ENCODE measurements around the gene CHRNB1. TPM values are rescaled to one million over a fixed set of nuclear protein-coding genes. Genes with fewer than 3 reads are reported as not detected.

The CHRNB1 gene
- total RNA-seq, 1 donor from 2014 or later: 12.6 TPM

DNA sequence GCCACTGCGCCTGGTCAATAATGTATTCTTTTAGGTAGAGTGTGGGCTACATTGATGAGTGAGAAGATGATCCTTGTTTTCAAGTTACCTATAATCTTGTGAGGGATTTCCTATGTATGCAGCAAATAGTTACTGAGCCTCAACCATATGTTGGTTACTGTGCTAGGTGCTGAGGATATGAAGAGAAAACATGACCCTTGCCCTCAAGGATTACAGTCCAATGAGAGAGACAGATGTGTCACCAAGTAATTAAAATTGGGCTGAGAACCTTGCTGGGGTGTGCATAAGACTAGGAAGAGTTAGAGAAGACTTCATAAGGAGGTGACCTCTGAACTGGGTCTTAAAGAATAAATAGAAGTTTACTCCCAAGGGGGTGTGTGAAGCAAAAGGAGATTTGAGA, 46.7 kb downstream of the CHRNB1 start:
- Mint-ChIP-seq H3K27me3 (ENCODE audit: low read depth) (no peaks in the 10 kb centered on the region), H3K4me1 (ENCODE audit: low read depth) (peaks cover 52% of the 10 kb centered on the region), H3K4me3 (ENCODE audit: unreplicated experiment) (no peak overlapping the region), H3K36me3 (ENCODE audit: low read depth) (peaks cover 14% of the 10 kb centered on the region), H3K27ac (ENCODE audit: unreplicated experiment) (peak overlapping the region; percentile 8), H3K9me3 (ENCODE audit: low read depth) (no peaks in the 10 kb centered on the region)
- no peak for DNase-seq (ENCODE audit: low spot score)
- TF ChIP-seq, protein P1, sequence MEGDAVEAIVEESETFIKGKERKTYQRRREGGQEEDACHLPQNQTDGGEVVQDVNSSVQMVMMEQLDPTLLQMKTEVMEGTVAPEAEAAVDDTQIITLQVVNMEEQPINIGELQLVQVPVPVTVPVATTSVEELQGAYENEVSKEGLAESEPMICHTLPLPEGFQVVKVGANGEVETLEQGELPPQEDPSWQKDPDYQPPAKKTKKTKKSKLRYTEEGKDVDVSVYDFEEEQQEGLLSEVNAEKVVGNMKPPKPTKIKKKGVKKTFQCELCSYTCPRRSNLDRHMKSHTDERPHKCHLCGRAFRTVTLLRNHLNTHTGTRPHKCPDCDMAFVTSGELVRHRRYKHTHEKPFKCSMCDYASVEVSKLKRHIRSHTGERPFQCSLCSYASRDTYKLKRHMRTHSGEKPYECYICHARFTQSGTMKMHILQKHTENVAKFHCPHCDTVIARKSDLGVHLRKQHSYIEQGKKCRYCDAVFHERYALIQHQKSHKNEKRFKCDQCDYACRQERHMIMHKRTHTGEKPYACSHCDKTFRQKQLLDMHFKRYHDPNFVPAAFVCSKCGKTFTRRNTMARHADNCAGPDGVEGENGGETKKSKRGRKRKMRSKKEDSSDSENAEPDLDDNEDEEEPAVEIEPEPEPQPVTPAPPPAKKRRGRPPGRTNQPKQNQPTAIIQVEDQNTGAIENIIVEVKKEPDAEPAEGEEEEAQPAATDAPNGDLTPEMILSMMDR (IDR thresholded peaks at IDR 0.05): no peak

DNA sequence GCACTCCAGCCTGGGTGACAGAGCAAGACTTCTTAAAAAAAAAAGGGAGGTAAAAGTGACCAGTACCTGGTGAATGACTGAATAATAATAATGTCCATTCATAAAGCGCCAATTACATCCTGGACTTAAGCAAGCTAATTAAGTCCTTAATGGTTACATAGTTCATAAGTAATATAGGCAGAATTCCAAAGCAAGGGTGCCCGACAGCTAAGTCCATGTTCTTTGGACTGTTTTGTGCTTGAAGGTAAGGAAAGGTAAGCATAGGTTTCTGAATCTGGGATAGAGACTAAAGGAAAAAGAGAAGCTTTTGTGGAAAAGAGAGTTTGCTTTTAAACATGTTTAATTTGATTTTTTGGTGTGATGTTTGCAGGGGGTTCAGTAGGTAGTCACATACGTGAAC, 49.1 kb downstream of the CHRNB1 start:
- no peaks in the 10 kb centered on the region for H3K9me3 Mint-ChIP-seq (ENCODE audit: low read depth)
- DNase-seq (ENCODE audit: low spot score): no peak
- H3K4me3 Mint-ChIP-seq (ENCODE audit: unreplicated experiment): no peak overlapping the region
- TF ChIP-seq, protein P1 (IDR thresholded peaks at IDR 0.05): no peak
- no peaks in the 10 kb centered on the region for H3K27me3 Mint-ChIP-seq (ENCODE audit: low read depth)
- peaks cover 25% of the 10 kb centered on the region for H3K36me3 Mint-ChIP-seq (ENCODE audit: low read depth)
- peak overlapping the region; percentile 42 for H3K27ac Mint-ChIP-seq (ENCODE audit: unreplicated experiment)
- H3K4me1 Mint-ChIP-seq (ENCODE audit: low read depth): peaks cover 32% of the 10 kb centered on the region

DNA sequence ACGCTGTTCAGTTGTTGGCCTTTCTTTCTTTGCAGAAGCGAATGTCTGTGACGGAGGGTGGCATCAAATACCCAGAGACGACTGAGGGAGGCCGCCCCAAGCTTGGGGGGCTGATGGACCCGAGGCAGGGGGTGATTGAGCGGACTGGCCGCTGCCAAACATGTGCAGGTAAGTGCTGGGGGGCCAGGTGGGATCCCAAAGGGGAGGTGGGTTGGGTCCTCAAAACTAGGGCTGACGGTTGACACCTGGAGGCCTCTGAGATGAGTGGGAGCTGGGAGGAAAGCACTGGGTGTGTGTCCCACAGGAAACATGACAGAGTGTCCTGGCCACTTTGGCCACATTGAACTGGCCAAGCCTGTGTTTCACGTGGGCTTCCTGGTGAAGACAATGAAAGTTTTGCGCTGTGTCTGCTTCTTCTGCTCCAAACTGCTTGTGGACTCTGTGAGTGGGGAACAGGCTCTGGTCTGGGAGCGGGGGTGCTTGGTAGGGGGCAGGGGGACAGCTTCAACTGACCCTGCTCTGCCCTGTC, 51.1 kb downstream of the CHRNB1 start:
- Mint-ChIP-seq H3K36me3 (ENCODE audit: low read depth) (peaks cover 37% of the 10 kb centered on the region), H3K27ac (ENCODE audit: unreplicated experiment) (no peak overlapping the region), H3K4me3 (ENCODE audit: unreplicated experiment) (no peak overlapping the region), H3K4me1 (ENCODE audit: low read depth) (peaks cover 17% of the 10 kb centered on the region), H3K27me3 (ENCODE audit: low read depth) (no peaks in the 10 kb centered on the region), H3K9me3 (ENCODE audit: low read depth) (no peaks in the 10 kb centered on the region)
- TF ChIP-seq, protein P1 (IDR thresholded peaks at IDR 0.05): no peak
- DNase-seq (ENCODE audit: low spot score): peak; percentile 75

DNA sequence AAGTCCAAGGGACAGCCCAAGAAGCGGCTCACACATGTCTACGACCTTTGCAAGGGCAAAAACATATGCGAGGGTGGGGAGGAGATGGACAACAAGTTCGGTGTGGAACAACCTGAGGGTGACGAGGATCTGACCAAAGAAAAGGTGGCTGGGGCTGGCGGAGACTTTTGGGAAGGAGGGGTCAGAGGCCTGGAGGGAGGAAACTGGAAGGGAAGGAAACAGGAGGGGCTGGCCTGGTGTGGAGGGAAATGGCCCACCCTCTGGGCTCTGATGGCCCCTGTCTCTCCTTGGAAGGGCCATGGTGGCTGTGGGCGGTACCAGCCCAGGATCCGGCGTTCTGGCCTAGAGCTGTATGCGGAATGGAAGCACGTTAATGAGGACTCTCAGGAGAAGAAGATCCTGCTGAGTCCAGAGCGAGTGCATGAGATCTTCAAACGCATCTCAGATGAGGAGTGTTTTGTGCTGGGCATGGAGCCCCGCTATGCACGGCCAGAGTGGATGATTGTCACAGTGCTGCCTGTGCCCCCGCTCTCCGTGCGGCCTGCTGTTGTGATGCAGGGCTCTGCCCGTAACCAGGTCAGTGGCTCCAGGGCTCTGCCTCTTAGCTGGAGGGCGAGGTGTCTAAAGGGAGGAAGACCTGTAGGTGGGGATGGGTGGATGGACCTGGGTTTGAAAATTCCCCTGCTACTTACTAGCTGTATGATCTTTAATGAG, 51.8 kb downstream of the CHRNB1 start:
- TF ChIP-seq, protein P1 (IDR thresholded peaks at IDR 0.05): no peak
- Mint-ChIP-seq H3K27ac (ENCODE audit: unreplicated experiment) (no peak overlapping the region), H3K9me3 (ENCODE audit: low read depth) (no peaks in the 10 kb centered on the region), H3K27me3 (ENCODE audit: low read depth) (no peaks in the 10 kb centered on the region), H3K4me3 (ENCODE audit: unreplicated experiment) (no peak overlapping the region), H3K4me1 (ENCODE audit: low read depth) (peaks cover 13% of the 10 kb centered on the region), H3K36me3 (ENCODE audit: low read depth) (peaks cover 41% of the 10 kb centered on the region)
- DNase-seq (ENCODE audit: low spot score): peak; percentile 52

DNA sequence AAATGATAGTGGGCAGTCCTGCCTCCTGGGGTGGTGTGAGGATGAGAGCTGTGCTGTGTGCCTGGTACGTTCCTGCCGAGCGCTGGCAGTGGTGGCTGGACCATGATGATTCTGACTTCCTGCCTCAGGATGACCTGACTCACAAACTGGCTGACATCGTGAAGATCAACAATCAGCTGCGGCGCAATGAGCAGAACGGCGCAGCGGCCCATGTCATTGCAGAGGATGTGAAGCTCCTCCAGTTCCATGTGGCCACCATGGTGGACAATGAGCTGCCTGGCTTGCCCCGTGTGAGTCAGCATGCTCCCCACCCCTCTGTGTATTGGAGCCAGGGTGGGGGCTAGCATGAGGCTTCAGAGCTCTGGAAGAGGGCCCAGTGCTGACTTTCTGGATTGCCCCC, 52.4 kb downstream of the CHRNB1 start:
- Mint-ChIP-seq H3K4me3 (ENCODE audit: unreplicated experiment) (no peak overlapping the region), H3K36me3 (ENCODE audit: low read depth) (peaks cover 42% of the 10 kb centered on the region), H3K4me1 (ENCODE audit: low read depth) (peaks cover 9% of the 10 kb centered on the region), H3K9me3 (ENCODE audit: low read depth) (no peaks in the 10 kb centered on the region), H3K27me3 (ENCODE audit: low read depth) (no peaks in the 10 kb centered on the region), H3K27ac (ENCODE audit: unreplicated experiment) (no peak overlapping the region)
- peak; percentile 68 for DNase-seq (ENCODE audit: low spot score)
- TF ChIP-seq, protein P1 (IDR thresholded peaks at IDR 0.05): no peak
